B cell (primary cell): ENCODE results near the gene CASZ1. TPM values are rescaled to one million over a fixed set of nuclear protein-coding genes. Genes with fewer than 3 reads are reported as not detected.

Experiments used
- ATAC-seq: fragments of 200-7000 bp; cut with Tn5 transposase; one replicate; pipeline ENCODE4 v1.10.0; 2021; ENCODE audit warnings: low read depth, mild to moderate bottlenecking, moderate number of reproducible peaks, moderate library complexity
- CTCF ChIA-PET: fragments of 350-600 bp; sonication (Branson Sonifier 250); formaldehyde crosslinking; loops from one replicate; lab custom pipeline; 2021; ENCODE audit warnings: antibody characterized with exemption, inconsistent platforms; lab: Charles Lee
- POLR2A ChIA-PET: fragments of 350-600 bp; sonication (Branson Sonifier 250); formaldehyde crosslinking; loops from one replicate; lab custom pipeline; 2021; ENCODE audit warnings: antibody characterized with exemption; lab: Charles Lee
- DNase-seq: peaks from one replicate; pipeline ENCODE4 v3.0.0; 2013
- H2AFZ ChIP-seq: 2 replicates; pipeline ENCODE4 v1.6.1; 2012; ENCODE audit warnings: mild to moderate bottlenecking, low read depth, low read length; ENCODE audit not compliant: insufficient read depth, poor library complexity, severe bottlenecking
- H3K27ac ChIP-seq, 2 donors: 1 replicate in 1 of 2; 2 replicates in 1 of 2; pipeline ENCODE4 v1.5.1; 2012 to 2013; ENCODE audit warnings: low read length in 2 of 2, mild to moderate bottlenecking in 2 of 2, moderate library complexity in 1 of 2
- H3K27me3 ChIP-seq, 4 experiments: fragments of 200-600 bp in 1 of 4; sonication (generic) in 1 of 4; replicated peaks in 1 of 4; 1 replicate in 2 of 4; 2 replicates in 2 of 4; pipeline versions ENCODE4 v1.6.1 to v1.7.0; 2013 to 2016; ENCODE audit warnings: low read length in 3 of 4, mild to moderate bottlenecking in 2 of 4, mixed read lengths in 1 of 4, moderate library complexity in 1 of 4; ENCODE audit not compliant: insufficient read depth in 4 of 4, control insufficient read depth in 3 of 4; ENCODE audit errors: control extremely low read depth in 1 of 4
- H3K36me3 ChIP-seq, 2 experiments: replicated peaks in 1 of 2; 1 replicate in 1 of 2; 2 replicates in 1 of 2; pipeline versions ENCODE4 v1.6.1 to v1.7.1; 2013; ENCODE audit warnings: low read length in 1 of 2; ENCODE audit not compliant: insufficient read depth in 2 of 2, control insufficient read depth in 1 of 2; ENCODE audit errors: control extremely low read depth in 1 of 2, extremely low read depth in 1 of 2
- H3K4me1 ChIP-seq, 2 donors: fragments of 200-600 bp in 1 of 2; sonication (generic) in 1 of 2; 1 replicate in 1 of 2; 2 replicates in 1 of 2; pipeline versions ENCODE4 v1.5.1 to v1.6.1; 2013 to 2017; ENCODE audit warnings: low read length in 2 of 2; ENCODE audit not compliant: control insufficient read depth in 2 of 2, insufficient read depth in 2 of 2
- H3K4me2 ChIP-seq: replicated peaks from 2 replicates; pipeline ENCODE3; 2012; ENCODE audit warnings: mild to moderate bottlenecking, low read depth, low read length; ENCODE audit not compliant: poor library complexity, severe bottlenecking
- H3K4me3 ChIP-seq, 5 experiments: fragments of 200-600 bp in 1 of 5; sonication (generic) in 1 of 5; 1 replicate in 3 of 5; 2 replicates in 2 of 5; pipeline versions ENCODE4 v1.5.1 to v1.7.0; 2011 to 2016; ENCODE audit warnings: low read length in 4 of 5, mild to moderate bottlenecking in 4 of 5, low read depth in 2 of 5, control low read depth in 1 of 5, moderate library complexity in 1 of 5; ENCODE audit not compliant: insufficient read depth in 1 of 5; ENCODE audit errors: control extremely low read depth in 1 of 5, extremely low read depth in 1 of 5
- H3K79me2 ChIP-seq: fragments of 200-600 bp; sonication (generic); one replicate; pipeline ENCODE4 v1.6.0; 2016; ENCODE audit warnings: low read length; ENCODE audit not compliant: control insufficient read depth, insufficient read depth
- H3K9ac ChIP-seq: fragments of 200-600 bp; sonication (generic); 2 replicates; pipeline ENCODE4 v1.6.1; 2017; ENCODE audit warnings: mild to moderate bottlenecking, low read length, moderate library complexity
- H3K9me3 ChIP-seq, 3 donors: one replicate each; pipeline versions ENCODE4 v1.6.1 to v1.7.1; 2013; ENCODE audit warnings: low read length in 2 of 3; ENCODE audit not compliant: control insufficient read depth in 2 of 3, insufficient read depth in 1 of 3; ENCODE audit errors: control extremely low read depth in 1 of 3
- H4K20me1 ChIP-seq: 2 replicates; pipeline ENCODE4 v1.6.0; 2012; ENCODE audit warnings: mild to moderate bottlenecking, low read length; ENCODE audit not compliant: insufficient read depth, control insufficient read depth, poor library complexity, severe bottlenecking
- H3K27ac Mint-ChIP-seq: one replicate; pipeline ENCODE4 v1.8.0; 2021; ENCODE audit warnings: mixed read lengths
- H3K27me3 Mint-ChIP-seq: one replicate; pipeline ENCODE4 v1.8.0; 2021; ENCODE audit warnings: mixed read lengths
- H3K4me1 Mint-ChIP-seq: one replicate; pipeline ENCODE4 v1.8.0; 2021; ENCODE audit warnings: mixed read lengths
- H3K4me3 Mint-ChIP-seq: one replicate; pipeline ENCODE4 v1.8.0; 2021; ENCODE audit warnings: mixed read lengths
- H3K9me3 Mint-ChIP-seq: one replicate; pipeline ENCODE4 v1.8.0; 2022; ENCODE audit warnings: mixed read lengths; ENCODE audit not compliant: insufficient read depth
- CTCF ChIP-seq: fragments of 200-600 bp; IDR thresholded peaks from one replicate; pipeline ENCODE4 v1.8.0; 2022; ENCODE audit warnings: antibody characterized with exemption, mild to moderate bottlenecking
- EZH2 ChIP-seq: IDR thresholded peaks from 2 replicates; pipeline ENCODE4 v1.6.1; 2012; ENCODE audit warnings: borderline replicate concordance, low read depth, mild to moderate bottlenecking, moderate library complexity, low read length; ENCODE audit not compliant: insufficient read depth, poor library complexity, severe bottlenecking
- WGBS: methylation state at CpG from one replicate; pipeline ENCODE4 v1.1.5; 2013; ENCODE audit warnings: missing lambda C conversion rate; ENCODE audit not compliant: insufficient coverage; 5-methylcytosine and 5-hydroxymethylcytosine counted together
- intact Hi-C: fragments of 100-400 bp; cut with micrococcal nuclease; formaldehyde crosslinking; loops from one replicate; pipeline ENCODE4 v1.10.0; 2022
- polyA plus RNA-seq: library from polyadenylated mRNA; depleted of rRNA; stranded (reverse); fragments of >200 nt; gene quantifications from 2 replicates; pipeline ENCODE4 v1.2.3, GENCODE V29; 2012
- total RNA-seq, 2 donors: library from RNA; stranded (reverse); fragments of 120-200 nt in 1 of 2; gene quantifications; 1 replicate in 1 of 2; 2 replicates in 1 of 2; pipeline versions ENCODE4 v1.2.3 to v1.2.4, GENCODE V29; 2013 to 2022

CASZ1 gene
- total and polyA plus RNA-seq, 2 donors (not counting 1 experiment from before 2014, with no cell fraction given) = 9.5 to 27.2 TPM

DNA sequence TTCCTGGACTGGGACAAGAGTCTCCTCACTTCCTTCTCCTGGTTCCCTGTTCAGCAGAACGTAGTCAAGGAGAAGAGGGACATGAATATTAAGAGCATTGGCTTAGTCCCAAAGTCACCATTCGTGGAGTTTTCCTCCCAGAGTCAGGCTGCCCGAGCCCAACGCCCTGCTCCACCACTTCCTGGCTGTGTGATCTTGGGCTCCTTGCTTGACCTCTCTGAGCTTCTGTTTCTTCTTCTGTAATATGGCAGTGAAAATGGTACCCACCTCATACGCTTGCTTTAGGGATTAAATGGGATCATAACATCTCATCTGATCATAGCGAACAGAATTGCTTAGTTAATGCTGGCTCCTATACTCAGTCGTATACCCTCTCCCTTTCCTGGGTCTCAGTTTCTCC is 12.0 kb upstream of the CASZ1 start:
- intact Hi-C loops = no loop called here
- no peaks in the 10 kb centered on the region for H3K4me1 Mint-ChIP-seq
- POLR2A ChIA-PET = no interaction called here

DNA sequence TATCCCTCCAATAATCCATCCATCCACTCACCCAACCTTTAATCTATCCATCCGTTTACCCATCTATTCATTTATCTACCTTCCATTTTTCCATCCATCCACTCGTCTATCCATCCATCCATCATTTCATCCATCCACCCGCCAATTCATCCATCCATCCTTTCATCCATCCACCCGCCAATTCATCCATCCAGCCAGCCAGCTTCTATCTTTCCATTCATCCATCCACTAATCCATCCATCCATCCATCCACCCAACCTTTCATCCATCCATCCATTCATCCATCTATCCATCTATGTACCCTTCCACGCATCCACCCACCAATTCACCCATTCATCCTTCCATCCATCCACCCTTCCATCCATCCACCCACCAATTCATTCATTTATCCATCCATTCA is 10.5 kb upstream of the CASZ1 start:
- no peak for DNase-seq
- H3K27me3 Mint-ChIP-seq = peaks cover 44% of the 10 kb centered on the region
- H3K27ac ChIP-seq = no peak overlapping the region
- no peak overlapping the region for H3K4me2 ChIP-seq
- intact Hi-C loops = no loop called here
- H4K20me1 ChIP-seq = no peaks in the 10 kb centered on the region
- H3K4me3 Mint-ChIP-seq = no peak overlapping the region
- H3K9me3 Mint-ChIP-seq = no peaks in the 10 kb centered on the region
- CTCF ChIA-PET = no interaction called here
- no peaks in the 10 kb centered on the region for H3K36me3 ChIP-seq
- POLR2A ChIA-PET = no interaction called here
- H3K4me1 Mint-ChIP-seq = no peaks in the 10 kb centered on the region
- no peaks in the 10 kb centered on the region for H3K79me2 ChIP-seq
- peaks cover 0 to 9% (median 1%) of the 10 kb centered on the region in 4 experiments for H3K27me3 ChIP-seq
- no peak overlapping the region for H3K4me3 ChIP-seq
- no peak overlapping the region for H3K27ac Mint-ChIP-seq
- no peak overlapping the region for H3K9ac ChIP-seq
- 93% methylated on average over 5 of the region's 5 CpGs for WGBS
- no peaks in the 10 kb centered on the region for H3K4me1 ChIP-seq
- no peak for ATAC-seq
- no peak overlapping the region for H2AFZ ChIP-seq
- TF ChIP-seq EZH2 = no peak
- TF ChIP-seq CTCF = no peak
- no peaks in the 10 kb centered on the region for H3K9me3 ChIP-seq

More for the DNA sequence above, 12.0 kb upstream of the CASZ1 start:
- Histone ChIP-seq H3K9me3 (no peaks in the 10 kb centered on the region), H3K4me2 (no peak overlapping the region), H3K27me3 (peaks cover 0 to 9% (median 0%) of the 10 kb centered on the region in 4 experiments), H3K4me1 (no peaks in the 10 kb centered on the region), H3K36me3 (no peaks in the 10 kb centered on the region), H3K27ac (no peak overlapping the region), H2AFZ (no peak overlapping the region), H3K9ac (no peak overlapping the region), H3K4me3 (no peak overlapping the region), H4K20me1 (no peaks in the 10 kb centered on the region), H3K79me2 (no peaks in the 10 kb centered on the region)
- ATAC-seq (no peak), DNase-seq (no peak)
- no peaks in the 10 kb centered on the region for H3K9me3 Mint-ChIP-seq
- TF ChIP-seq EZH2 = no peak
- no peak for TF ChIP-seq CTCF
- no peak overlapping the region for H3K27ac Mint-ChIP-seq
- H3K27me3 Mint-ChIP-seq = peaks cover 41% of the 10 kb centered on the region
- CTCF ChIA-PET = no interaction called here
- no peak overlapping the region for H3K4me3 Mint-ChIP-seq
- whole genome bisulfite sequencing = 54% methylated on average over 4 of the region's 7 CpGs
